ENCODE results near the gene KRTAP10-11. TPM values are rescaled to one million over a fixed set of nuclear protein-coding genes. Genes with fewer than 3 reads are reported as not detected.

KRTAP10-11 gene
- total RNA-seq, 1 donor from 2014 or later: not detected

DNA sequence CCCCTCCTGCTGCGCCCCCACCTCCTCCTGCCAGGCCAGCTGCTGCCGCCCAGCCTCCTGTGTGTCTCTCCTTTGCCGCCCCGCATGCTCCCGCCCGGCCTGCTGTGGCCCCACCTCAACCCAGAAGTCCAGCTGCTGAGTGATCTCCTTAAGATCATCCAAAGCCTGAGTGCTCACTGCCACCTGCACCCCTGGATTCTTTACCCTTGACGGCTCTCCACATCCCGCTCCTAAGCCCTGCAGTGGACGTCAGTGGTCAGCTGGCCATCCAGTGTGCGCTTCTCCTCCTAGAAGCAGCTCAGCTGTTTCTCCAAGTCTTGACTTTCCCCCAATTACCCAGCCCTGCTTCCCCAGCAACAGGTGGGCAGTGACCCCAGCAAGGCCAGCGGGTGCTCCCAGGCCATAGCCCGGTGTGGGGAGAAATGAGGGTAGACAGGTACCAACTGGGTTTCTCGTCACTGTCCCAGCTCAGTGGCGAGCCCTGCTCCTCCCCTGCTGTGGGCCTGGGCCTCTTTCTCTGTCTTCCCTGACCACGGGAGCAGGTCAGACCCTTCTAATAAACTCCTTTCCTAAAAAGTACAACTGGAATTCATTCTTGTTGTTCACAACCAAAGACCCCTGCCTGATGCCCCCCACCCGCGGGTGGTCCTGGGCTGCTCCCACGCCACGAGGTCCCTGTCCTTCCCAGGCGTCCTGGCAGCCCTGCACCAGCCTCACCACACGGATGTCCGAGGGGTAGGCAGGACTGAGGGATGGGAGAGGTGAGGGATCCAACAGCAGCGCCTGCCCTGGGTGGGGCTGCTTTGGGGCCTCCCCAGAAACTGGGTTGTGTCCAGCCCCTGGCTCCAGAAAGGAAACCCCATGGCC, 44.4 kb upstream of the KRTAP10-11 start:
- Mint-ChIP-seq H3K9me3 (peaks cover 5% of the 10 kb centered on the region), H3K27ac (no peak overlapping the region), H3K4me1 (peaks cover 9% of the 10 kb centered on the region), H3K36me3 (no peaks in the 10 kb centered on the region), H3K27me3 (ENCODE audit: insufficient read depth, low read depth) (peaks cover 7% of the 10 kb centered on the region), H3K4me3 (peak overlapping the region; percentile 65)
- Histone ChIP-seq H3K27ac (no peak overlapping the region), H3K4me2 (no peak overlapping the region), H4K20me1 (ENCODE audit: low read depth) (no peaks in the 10 kb centered on the region), H3K36me3 (no peaks in the 10 kb centered on the region), H3K27me3 (no peaks in the 10 kb centered on the region), H3K4me3 (no peak overlapping the region), H3K79me2 (ENCODE audit: low read depth) (no peaks in the 10 kb centered on the region), H3K9ac (no peak overlapping the region), H2AFZ (replicated peaks) (no peak overlapping the region), H3F3A (ENCODE audit: low read depth) (peaks cover 24% of the 10 kb centered on the region), H3K9me3 (ENCODE audit: low read depth) (peaks cover 3% of the 10 kb centered on the region), H3K4me1 (peaks cover 27% of the 10 kb centered on the region)
- TF ChIP-seq EZH2phosphoT487 (IDR thresholded peaks at IDR 0.05): no peak
- TF ChIP-seq, protein P1, sequence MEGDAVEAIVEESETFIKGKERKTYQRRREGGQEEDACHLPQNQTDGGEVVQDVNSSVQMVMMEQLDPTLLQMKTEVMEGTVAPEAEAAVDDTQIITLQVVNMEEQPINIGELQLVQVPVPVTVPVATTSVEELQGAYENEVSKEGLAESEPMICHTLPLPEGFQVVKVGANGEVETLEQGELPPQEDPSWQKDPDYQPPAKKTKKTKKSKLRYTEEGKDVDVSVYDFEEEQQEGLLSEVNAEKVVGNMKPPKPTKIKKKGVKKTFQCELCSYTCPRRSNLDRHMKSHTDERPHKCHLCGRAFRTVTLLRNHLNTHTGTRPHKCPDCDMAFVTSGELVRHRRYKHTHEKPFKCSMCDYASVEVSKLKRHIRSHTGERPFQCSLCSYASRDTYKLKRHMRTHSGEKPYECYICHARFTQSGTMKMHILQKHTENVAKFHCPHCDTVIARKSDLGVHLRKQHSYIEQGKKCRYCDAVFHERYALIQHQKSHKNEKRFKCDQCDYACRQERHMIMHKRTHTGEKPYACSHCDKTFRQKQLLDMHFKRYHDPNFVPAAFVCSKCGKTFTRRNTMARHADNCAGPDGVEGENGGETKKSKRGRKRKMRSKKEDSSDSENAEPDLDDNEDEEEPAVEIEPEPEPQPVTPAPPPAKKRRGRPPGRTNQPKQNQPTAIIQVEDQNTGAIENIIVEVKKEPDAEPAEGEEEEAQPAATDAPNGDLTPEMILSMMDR (IDR thresholded peaks at IDR 0.05): no peak
- no peak for TF ChIP-seq EZH2 (IDR thresholded peaks at IDR 0.05)
- no peak for DNase-seq (ENCODE audit: low spot score)

DNA sequence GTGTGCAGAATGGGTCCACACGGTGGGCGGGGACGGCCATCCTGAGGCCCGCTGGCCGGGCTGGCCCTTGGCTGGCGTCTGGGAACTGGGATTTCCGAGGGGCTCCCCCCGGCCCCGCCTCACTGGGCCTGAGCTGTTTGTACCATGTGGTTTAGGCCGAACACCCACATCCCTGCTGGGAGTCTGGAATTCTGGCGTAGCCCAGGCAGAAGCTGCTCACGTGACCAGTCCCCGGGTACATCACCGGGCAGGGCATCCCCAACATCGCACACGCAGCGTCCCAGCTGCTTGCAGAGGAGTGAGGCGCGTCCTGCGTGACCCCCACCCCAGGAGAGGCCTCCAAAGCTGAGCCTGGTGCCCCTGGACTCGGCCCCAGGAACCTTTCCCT, 43.8 kb upstream of the KRTAP10-11 start:
- Histone ChIP-seq H3K9ac (no peak overlapping the region), H3K4me3 (no peak overlapping the region), H3F3A (ENCODE audit: low read depth) (peaks cover 20% of the 10 kb centered on the region), H3K36me3 (no peaks in the 10 kb centered on the region), H2AFZ (replicated peaks) (no peak overlapping the region), H3K27ac (no peak overlapping the region), H4K20me1 (ENCODE audit: low read depth) (no peaks in the 10 kb centered on the region), H3K9me3 (ENCODE audit: low read depth) (peaks cover 3% of the 10 kb centered on the region), H3K4me2 (no peak overlapping the region), H3K4me1 (peaks cover 22% of the 10 kb centered on the region), H3K79me2 (ENCODE audit: low read depth) (no peaks in the 10 kb centered on the region), H3K27me3 (no peaks in the 10 kb centered on the region)
- Mint-ChIP-seq H3K4me1 (peaks cover 9% of the 10 kb centered on the region), H3K4me3 (no peak overlapping the region), H3K36me3 (no peaks in the 10 kb centered on the region), H3K27me3 (ENCODE audit: insufficient read depth, low read depth) (peaks cover 7% of the 10 kb centered on the region), H3K9me3 (peaks cover 5% of the 10 kb centered on the region), H3K27ac (no peak overlapping the region)
- DNase-seq (ENCODE audit: low spot score): no peak
- TF ChIP-seq EZH2 (IDR thresholded peaks at IDR 0.05) (no peak), EZH2phosphoT487 (IDR thresholded peaks at IDR 0.05) (no peak)
- TF ChIP-seq, protein P1 (IDR thresholded peaks at IDR 0.05): no peak

DNA sequence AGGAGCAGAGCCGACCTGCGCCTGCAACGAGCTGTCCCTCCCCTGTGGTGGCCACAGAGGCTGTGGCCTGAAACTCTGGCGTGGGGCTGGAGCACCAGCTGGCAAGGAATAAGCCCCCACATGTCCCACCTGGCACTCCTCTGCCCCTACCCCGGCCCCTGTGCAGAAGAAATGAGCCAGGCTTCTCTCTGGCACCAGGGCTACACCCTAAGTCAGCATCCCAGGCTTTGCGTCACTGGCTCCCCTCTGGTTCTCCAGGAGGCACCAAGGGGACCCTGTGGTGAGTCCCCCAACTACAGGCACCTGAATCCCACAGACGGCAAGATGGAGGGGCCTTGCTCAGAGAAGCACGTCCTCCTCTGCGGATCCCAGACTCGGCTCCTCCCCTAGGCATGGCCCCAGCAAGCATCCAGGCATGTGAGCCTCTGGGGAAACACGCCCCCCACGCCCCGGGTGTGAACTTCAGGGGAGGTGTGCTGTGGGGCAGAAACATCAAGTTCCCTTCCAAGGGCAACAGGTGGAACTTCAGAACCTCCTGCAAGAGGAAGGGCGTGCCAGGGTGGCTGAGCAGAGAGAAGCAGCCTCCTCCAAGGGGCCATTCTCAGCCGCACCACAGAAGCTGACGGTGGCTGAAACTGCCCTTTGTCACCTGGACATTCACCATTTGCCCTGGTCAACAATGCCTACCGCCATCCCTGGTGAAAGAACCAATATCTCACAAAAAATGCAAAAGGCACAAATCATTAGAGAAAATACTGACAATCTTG, 42.9 kb upstream of the KRTAP10-11 start:
- DNase-seq (ENCODE audit: low spot score): no peak
- Mint-ChIP-seq H3K27ac (no peak overlapping the region), H3K4me1 (peaks cover 6% of the 10 kb centered on the region), H3K36me3 (no peaks in the 10 kb centered on the region), H3K9me3 (peaks cover 5% of the 10 kb centered on the region), H3K27me3 (ENCODE audit: insufficient read depth, low read depth) (peaks cover 7% of the 10 kb centered on the region), H3K4me3 (no peak overlapping the region)
- Histone ChIP-seq H3K79me2 (ENCODE audit: low read depth) (no peaks in the 10 kb centered on the region), H3K27ac (no peak overlapping the region), H3K27me3 (no peaks in the 10 kb centered on the region), H3K4me2 (no peak overlapping the region), H3K4me3 (no peak overlapping the region), H3K9me3 (ENCODE audit: low read depth) (peaks cover 3% of the 10 kb centered on the region), H2AFZ (replicated peaks) (no peak overlapping the region), H3F3A (ENCODE audit: low read depth) (peaks cover 12% of the 10 kb centered on the region), H4K20me1 (ENCODE audit: low read depth) (no peaks in the 10 kb centered on the region), H3K4me1 (peaks cover 15% of the 10 kb centered on the region), H3K36me3 (no peaks in the 10 kb centered on the region), H3K9ac (no peak overlapping the region)
- TF ChIP-seq EZH2 (IDR thresholded peaks at IDR 0.05) (no peak), EZH2phosphoT487 (IDR thresholded peaks at IDR 0.05) (no peak)
- TF ChIP-seq, protein P1 (IDR thresholded peaks at IDR 0.05): no peak
